Measurements from ENCODE around the gene CELA1.

The CELA1 gene

DNA sequence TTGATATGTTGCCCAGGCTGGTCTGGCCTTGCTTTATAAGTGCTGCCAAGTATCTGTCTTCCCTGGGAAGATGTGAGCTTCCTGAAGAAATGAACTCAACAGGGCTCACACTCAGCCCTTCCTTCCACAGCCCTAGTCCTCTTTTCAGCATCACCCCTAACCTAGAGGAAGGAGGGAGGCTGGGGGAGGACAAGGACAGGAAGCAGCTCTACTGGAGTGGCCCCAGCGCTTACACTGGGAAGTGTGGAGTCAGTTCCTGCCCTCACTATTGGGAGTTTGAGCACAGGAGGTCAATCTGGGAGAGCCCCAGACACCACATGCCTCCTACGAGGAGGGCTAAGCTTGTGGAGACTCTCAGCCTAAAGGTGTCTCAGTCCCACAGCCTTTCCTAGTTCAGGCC is 27.9 kb upstream of the CELA1 start:
- DNase-seq (ENCODE audit: low read depth): no peak

DNA sequence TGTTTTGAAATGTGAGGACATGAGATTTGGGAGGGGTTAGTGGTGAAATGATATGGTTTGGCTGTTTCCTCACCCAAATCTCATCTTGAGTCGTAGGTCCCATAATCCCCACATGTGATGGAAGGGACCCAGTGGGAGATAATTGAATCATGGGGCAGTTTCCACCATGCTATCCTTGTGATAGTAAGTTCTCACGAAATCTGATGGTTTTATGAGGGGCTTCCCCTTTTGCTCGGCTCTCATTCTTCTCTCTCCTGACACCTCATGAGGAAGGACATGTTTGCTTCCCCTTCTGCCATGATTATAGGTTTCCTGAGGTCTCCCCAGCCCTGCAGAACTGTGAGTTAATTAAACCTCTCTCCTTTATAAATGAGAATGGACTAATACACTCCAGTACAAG is 26.7 kb upstream of the CELA1 start:
- DNase-seq (ENCODE audit: low read depth): no peak

DNA sequence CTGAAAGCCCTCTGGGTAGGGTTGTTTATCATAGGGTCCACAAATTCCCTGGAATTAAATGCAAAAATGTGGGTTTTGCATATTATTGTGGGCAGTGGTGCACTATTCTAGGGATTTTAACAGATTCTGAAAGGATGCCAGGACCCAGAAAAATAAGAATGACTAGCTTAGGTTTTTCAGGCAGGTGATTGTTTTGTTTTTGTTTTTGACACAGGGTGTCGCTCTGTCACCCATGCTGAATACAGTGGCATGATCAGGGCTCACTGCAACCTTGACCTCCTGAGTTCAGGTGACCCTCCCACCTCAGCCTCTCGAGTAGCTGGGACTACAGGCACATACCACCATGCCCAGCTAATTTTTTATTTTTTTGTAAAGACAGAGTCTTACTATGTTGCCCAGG is 25.5 kb upstream of the CELA1 start:
- no peak for DNase-seq (ENCODE audit: low read depth)

- DNase-seq (ENCODE audit: low read depth): no peak
Measured at GRCh38 chr12:51371295-51371953, 24.9 kb upstream of the CELA1 start.

DNA sequence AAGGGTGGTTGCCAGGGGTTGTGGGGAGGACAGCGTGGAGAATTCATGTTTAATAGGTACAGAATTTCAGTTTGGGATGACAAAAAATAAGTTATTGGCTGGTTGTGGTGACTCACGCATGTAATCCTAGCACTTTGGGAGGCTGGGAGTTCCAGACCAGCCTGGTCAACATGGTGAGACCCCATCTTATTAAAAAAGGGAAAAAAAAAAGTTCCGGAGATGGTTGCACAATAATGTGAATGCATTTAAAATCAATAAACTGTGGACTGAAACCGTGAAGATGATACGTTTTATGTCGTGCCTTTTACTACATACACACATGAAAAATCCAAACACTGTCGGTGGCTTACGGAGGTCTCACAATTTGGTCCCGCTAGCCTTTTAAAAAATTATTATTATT is 24.2 kb upstream of the CELA1 start:
- no peak for DNase-seq (ENCODE audit: low read depth)

- DNase-seq (ENCODE audit: low read depth): no peak
Measured at GRCh38 chr12:51369581-51369980, 23.1 kb upstream of the CELA1 start.

DNA sequence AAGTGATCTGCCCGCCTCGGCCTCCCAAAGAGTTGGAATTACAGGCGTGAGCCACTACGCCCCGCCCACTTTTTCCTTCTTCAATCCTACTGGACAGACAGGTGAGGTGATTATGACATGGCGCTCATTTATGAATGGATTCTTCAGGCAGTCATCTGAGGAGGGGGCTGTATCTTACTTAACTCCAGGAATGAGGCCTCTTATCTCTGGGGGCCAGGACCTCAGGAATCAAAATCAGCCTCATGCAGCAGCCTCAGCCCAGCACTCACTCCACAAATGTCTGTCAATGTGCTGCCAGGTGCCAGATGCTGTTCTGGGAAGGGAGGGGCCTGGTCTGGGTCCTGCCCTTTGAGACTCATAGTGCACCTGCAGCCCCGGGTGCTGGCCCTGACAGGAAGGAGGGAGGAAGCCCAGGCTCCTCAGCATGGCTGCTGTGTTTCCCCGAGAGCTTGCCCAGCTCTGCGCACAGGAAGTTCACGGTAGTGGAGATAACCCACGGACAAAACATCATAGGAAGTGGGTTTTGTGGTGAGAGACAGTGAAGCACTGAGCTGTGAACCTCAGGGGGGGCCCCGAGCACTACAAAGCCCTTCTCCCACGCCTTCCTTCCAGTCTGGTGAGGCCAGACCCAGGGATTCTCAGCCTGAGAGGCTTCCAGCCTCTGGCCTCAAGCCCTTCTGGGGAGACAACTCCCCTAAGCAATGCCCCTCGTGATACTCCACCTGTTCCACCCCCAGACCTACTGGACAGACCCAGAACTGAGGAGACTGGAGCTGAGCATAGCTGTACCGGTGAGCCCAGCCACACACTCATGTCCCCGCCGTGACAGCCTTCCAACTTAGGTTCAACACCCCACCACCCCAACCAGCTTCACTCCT is 22.4 kb upstream of the CELA1 start:
- DNase-seq (ENCODE audit: low read depth): peak; percentile 76

DNA sequence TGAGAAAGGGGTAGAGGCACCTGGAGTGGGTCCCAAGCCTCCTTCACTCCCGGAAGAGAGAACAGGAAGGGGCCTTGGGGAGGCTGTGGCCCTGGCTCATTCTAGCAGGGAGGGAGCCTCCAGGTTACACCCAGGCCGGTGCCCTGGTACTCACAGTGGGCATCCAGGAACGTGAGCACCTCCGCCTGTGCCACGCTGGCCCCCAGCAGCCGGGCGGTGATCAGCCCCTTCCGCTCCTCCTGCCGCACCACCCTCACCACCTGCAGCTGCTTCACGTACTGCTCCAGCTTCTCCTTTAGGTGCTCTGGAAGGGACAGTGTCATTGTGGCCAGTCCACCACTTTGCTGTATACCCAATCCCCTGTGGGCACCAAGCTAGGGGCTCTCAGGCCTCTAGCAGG is 18.8 kb upstream of the CELA1 start:
- no peak for DNase-seq (ENCODE audit: low read depth)

- no peak for DNase-seq (ENCODE audit: low read depth)
Measured at GRCh38 chr12:51364001-51364400, 17.5 kb upstream of the CELA1 start.

- DNase-seq (ENCODE audit: low read depth): no peak
Measured at GRCh38 chr12:51362747-51363342, 16.4 kb upstream of the CELA1 start.

DNA sequence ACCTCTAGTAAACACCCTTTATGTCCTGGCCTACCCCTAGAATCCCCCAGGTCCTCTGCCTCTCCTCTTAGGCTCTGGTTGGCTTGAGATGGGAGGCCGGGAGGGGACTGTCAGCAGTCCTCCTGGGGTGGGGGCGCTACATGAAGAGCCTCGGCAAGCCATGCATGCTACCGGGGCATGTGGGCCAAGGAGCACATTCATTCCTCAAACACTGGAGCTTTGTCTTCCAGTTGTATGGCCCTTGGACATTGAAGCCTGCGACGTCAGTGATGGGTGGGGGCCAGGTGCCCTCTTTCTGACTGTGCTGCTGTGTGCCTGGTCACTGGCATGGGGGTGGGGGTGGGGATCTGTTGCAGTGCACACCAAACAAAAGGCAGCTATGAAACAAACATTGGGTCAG is 15.8 kb upstream of the CELA1 start:
- no peak for DNase-seq (ENCODE audit: low read depth)

DNA sequence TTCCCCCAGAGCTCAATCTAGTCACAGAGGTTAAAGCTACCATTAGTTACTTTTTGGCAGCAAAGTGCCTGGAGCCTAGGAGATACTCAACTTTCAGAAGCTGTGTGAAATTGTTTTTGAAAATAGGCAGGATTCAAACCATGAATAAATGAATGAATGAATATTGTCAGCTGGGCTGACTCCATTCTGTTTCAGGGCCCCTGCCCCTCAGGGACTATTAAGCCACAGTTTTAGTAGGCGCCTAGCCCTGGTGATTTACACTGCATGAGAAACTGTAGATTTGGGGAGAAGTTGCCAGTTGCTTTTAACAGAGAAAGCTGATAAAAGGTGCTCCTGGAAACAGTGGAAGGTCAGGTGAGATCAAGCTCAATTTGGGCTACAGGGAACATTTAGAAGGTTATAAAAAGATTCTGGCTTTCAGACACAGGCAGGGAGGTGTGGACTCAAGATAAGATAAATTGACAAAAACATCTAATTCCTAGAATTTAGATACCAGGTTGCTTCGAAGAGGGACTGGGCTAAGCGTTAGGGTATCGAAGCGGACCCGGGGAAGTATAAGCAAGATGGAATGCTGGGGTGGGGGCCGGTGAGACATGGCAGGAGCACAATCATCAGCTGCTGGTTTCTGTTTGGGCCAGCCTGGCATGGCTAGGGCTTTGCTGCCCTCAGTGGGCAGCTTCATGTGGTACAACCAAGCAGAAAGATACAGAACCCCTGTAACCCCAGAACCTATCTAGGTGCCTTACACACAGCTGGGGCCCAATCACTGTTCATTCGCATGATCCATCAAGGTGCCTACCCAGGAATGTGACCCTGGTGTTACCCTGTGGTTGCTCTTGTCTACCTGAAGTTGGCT is 14.9 kb upstream of the CELA1 start:
- DNase-seq (ENCODE audit: low read depth): no peak

DNA sequence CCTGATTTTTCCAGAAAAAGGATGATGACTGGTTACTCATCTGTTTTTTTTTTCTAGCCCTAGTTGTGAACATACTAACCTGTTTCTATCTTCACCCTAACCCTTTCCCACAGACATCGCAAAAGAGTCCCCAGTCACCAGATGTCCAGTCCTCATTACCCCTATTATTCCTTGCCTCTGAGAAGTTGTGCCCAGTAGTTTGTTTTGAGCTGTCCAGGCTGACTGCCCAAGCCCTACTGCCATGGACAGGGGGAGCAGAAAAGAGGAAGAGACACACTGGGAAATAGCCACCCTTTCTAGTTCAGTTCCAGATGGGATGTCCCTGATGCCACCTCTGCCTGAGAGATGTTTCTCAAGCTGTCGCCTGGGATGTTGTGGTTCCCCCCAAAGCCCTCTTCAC is 13.8 kb upstream of the CELA1 start:
- DNase-seq (ENCODE audit: low read depth): no peak

DNA sequence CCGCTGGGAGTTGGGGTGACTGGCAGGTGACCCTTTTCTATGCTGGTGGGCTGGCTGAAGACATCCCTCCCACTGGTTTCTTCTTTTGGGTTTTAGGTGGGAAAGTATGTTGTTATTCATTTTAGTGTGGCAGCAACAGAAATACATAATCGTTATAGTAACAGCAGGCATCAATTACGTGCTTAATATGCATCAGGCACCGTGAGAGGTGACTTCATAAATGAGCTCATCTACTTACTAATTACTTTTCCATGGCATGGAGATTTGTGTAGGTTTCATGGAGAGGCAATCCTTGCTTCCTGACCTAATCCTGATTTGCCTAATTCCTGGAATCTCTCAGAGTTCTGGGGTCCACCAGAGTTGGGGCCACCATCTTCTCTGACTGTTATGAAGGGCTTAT is 13.4 kb upstream of the CELA1 start:
- DNase-seq (ENCODE audit: low read depth): no peak

GRCh38 chr12:51358496-51358895 is 12.0 kb upstream of the CELA1 start:
- DNase-seq (ENCODE audit: low read depth): no peak

DNA sequence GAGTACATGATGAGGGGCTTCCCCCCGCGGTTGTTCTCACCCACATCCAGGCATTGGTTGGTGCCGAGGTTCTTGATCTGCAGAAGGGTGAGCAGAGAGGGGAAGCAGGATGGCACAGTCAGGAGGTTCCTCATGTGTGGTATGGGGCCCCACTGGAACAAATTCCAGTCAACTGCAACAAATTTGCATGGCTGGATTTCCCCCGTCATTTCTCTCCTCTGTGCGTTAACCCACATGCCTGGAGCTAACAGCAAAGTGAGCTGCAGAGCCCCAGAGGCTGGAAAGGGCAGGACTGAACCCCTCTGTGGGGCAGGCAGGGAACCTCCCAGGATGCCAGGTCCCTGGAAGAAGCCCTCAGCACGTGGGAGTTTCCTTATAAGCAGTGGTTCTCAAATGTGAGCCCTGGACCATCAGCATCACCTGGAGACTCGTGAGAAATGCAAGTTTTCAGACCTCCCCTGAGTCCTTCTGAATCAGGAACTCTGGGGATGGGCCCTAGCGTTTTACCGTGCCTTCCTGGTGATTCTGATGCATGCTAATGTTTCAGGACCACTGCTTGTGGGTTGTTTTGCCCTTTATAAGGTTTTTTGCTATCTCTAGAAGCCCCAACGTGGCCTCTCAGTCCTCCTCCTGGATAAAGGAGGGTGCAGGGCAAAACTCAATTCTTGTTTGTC is 11.0 kb upstream of the CELA1 start:
- DNase-seq (ENCODE audit: low read depth): no peak

DNA sequence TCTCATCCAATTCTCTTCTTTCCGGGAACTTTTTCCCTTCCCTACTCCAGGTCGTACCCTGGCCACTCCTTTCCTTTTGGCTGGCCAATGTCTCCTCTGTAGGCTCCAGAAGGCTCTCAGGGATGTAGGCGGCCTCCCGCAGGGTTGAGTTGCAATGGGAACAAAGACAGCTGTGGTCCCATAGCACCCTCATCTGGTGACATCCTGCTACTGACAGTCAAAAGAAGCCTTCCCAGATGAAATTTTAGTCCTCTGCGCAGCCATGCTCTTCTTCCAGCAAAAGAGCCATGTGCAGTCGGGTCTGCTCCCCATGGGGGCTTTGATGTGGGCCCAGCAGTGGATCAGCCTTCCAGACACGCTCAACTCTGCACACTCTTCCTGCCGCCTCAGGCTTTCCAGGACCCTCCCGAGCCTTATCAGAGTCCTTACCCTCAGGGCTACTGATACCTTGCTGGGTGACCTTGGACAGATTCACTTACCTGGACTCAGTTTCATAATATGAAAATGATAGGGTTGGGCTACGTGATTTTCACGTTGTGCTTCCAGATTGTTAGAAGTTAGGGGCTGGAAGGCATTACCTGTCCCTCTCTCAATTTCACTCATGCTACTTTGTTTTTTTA is 5.5 kb upstream of the CELA1 start:
- no peak for DNase-seq (ENCODE audit: low read depth)

GRCh38 chr12:51349026-51349425 is 2.5 kb upstream of the CELA1 start:
- DNase-seq (ENCODE audit: low read depth): no peak

GRCh38 chr12:51348116-51348515 is 1.6 kb upstream of the CELA1 start:
- no peak for DNase-seq (ENCODE audit: low read depth)

DNA sequence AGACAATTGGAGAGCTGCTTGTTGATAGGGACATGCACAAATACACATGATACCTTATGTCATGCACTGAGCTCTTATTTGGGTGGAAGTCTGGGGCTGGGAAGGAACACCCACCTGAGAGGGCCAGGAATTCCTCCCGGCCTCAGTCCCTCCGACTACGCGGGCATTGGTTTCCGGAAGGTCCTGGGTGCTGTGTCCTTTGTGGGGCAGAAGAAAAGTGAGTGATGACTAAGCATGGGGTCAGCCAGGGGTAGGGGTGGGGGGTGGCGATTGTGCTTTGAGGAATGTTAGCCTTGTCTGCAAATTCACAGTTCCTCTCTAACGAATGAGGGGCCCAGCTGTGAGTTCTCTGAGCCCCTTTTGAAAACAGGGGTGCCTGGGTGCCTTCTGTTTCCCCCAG is 798 bp downstream of the CELA1 start:
- no peak for DNase-seq (ENCODE audit: low read depth)

DNA sequence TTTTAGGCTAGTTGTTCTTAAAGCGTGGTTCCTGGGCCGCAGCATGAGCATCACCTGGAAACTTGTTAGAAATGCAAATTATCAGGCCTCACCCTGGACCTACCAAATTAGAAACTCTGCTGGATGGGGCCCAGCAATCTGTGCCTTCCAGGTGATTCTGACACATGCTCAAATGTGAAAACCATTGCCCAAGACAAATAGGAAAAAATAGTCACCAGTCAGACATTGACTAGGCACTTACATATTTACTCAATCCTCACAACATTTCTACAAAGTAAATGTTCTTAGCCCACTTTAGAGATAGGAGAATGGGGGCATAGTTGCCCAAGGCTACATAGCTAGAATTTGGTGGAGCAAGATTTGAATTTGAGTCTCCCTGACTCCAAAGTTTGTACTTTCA is 3.3 kb downstream of the CELA1 start:
- DNase-seq (ENCODE audit: low read depth): no peak

Data from activated T-cell treated with anti-CD3 and anti-CD28 coated beads for 48 hours (primary cell).